NCI-H2107 (cell line): ENCODE data around the gene JAZF1.
A peak's percentile ranks its signal among the peaks of the same experiment; 100 is the strongest.

ENCODE experiments used
- DNase-seq: peaks from one replicate; lab custom pipeline; 2025; lab: John Stamatoyannopoulos, UW

The JAZF1 gene

GRCh38 chr7:28075674-28076358 is 104.8 kb downstream of the JAZF1 start:
- DNase-seq: peak; percentile 23

- DNase-seq: no peak
Observed at GRCh38 chr7:28072876-28073514, 107.6 kb downstream of the JAZF1 start.

GRCh38 chr7:28071570-28071969 is 109.0 kb downstream of the JAZF1 start:
- DNase-seq: no peak

- no peak for DNase-seq
Observed at GRCh38 chr7:28070297-28071055, 110.1 kb downstream of the JAZF1 start.

- peak; percentile 16 for DNase-seq
Observed at GRCh38 chr7:28069807-28070206, 110.8 kb downstream of the JAZF1 start.

GRCh38 chr7:28069388-28069787 is 111.2 kb downstream of the JAZF1 start:
- no peak for DNase-seq

GRCh38 chr7:28068811-28069216 is 111.8 kb downstream of the JAZF1 start:
- DNase-seq: peak; percentile 15

- no peak for DNase-seq
Observed at GRCh38 chr7:28067171-28067570, 113.4 kb downstream of the JAZF1 start.

GRCh38 chr7:28065721-28066285 is 114.8 kb downstream of the JAZF1 start:
- no peak for DNase-seq

GRCh38 chr7:28065308-28065707 is 115.3 kb downstream of the JAZF1 start:
- DNase-seq: no peak

GRCh38 chr7:28064437-28064836 is 116.2 kb downstream of the JAZF1 start:
- no peak for DNase-seq

- DNase-seq: peak; percentile 76
Observed at GRCh38 chr7:28062197-28062991, 118.2 kb downstream of the JAZF1 start.

- DNase-seq: no peak
Observed at GRCh38 chr7:28061824-28062196, 118.8 kb downstream of the JAZF1 start.

- DNase-seq: no peak
Observed at GRCh38 chr7:28060371-28060950, 120.1 kb downstream of the JAZF1 start.

- DNase-seq: no peak
Observed at GRCh38 chr7:28055161-28055544, 125.4 kb downstream of the JAZF1 start.

GRCh38 chr7:28054531-28055160 is 125.9 kb downstream of the JAZF1 start:
- no peak for DNase-seq

- DNase-seq: no peak
Observed at GRCh38 chr7:28052933-28053332, 127.7 kb downstream of the JAZF1 start.

- DNase-seq: no peak
Observed at GRCh38 chr7:28048694-28049093, 131.9 kb downstream of the JAZF1 start.

GRCh38 chr7:28046035-28046434 is 134.6 kb downstream of the JAZF1 start:
- DNase-seq: no peak

GRCh38 chr7:28045592-28045991 is 135.0 kb downstream of the JAZF1 start:
- DNase-seq: no peak

- no peak for DNase-seq
Observed at GRCh38 chr7:28044825-28045224, 135.8 kb downstream of the JAZF1 start.
